Right cardiac atrium (tissue), 5 donors: ENCODE data around the gene IKZF2. TPM values are rescaled to one million over a fixed set of nuclear protein-coding genes. Genes with fewer than 3 reads are reported as not detected.

Experiments used
- ATAC-seq, 2 donors: fragments of 200-7000 bp; cut with Tn5 transposase; one replicate each; pipeline versions ENCODE4 v1.8.0 to v1.9.1; 2020; ENCODE audit warnings: moderate library complexity in 2 of 2, mild to moderate bottlenecking in 1 of 2
- DNase-seq, 3 donors: peaks; one replicate each; pipeline ENCODE4 v3.0.0-alpha.2; 2020
- H3K27ac ChIP-seq: one replicate; pipeline ENCODE4 v1.5.1; 2013; ENCODE audit warnings: mild to moderate bottlenecking, low read length, control low read depth, moderate library complexity
- H3K27me3 ChIP-seq: one replicate; pipeline ENCODE4 v1.6.1; 2013; ENCODE audit not compliant: control insufficient read depth, insufficient read depth
- H3K4me1 ChIP-seq: one replicate; pipeline ENCODE4 v1.6.1; 2013; ENCODE audit warnings: low read length; ENCODE audit not compliant: control insufficient read depth, insufficient read depth
- H3K4me3 ChIP-seq: one replicate; pipeline ENCODE4 v1.5.1; 2013; ENCODE audit warnings: low read length, control low read depth
- H3K9me3 ChIP-seq: one replicate; pipeline ENCODE4 v1.6.1; 2013; ENCODE audit warnings: low read length; ENCODE audit not compliant: control insufficient read depth
- WGBS: extraction: QIAGEN DNeasy Blood & Tissue Kit; methylation state at CpG from one replicate; pipeline ENCODE4 v1.1.7; 2013; 5-methylcytosine and 5-hydroxymethylcytosine counted together
- intact Hi-C, 4 donors: fragments of 100-400 bp; cut with DNase I; formaldehyde crosslinking; loops; one replicate each; pipeline versions ENCODE4 v1.11.0 to v1.14.0; 2022 to 2023
- polyA plus RNA-seq: library from polyadenylated mRNA; stranded (reverse); fragments of 200-250 nt; gene quantifications from one replicate; pipeline ENCODE4 v1.2.3, GENCODE V29; 2013
- total RNA-seq, 4 donors: library from RNA; stranded (reverse); fragmentation: NEBNext Ultra II Directional; extraction: Animal tissue kit (Norgen Biotek cat#: 25700); gene quantifications; one replicate each; pipeline ENCODE4 v1.2.1, GENCODE V29; 2021
- donor health status: healthy with polysubstance abuse.
- donor health status: DM: no; HTN: yes; CAD: no.
- donor health status: DM: no; HTN: no; CAD: no.
- donor health status: DM: no; HTN: yes; CAD: no; lungs with severe emphysema.
- donor health status: DM: yes; HTN: yes; CAD: no.

Gene IKZF2
- total and polyA plus RNA-seq, 5 donors, result 1.0 to 8.1 (median 6.1) TPM

- no peak for ATAC-seq
- 62% methylated on average over 2 of the region's 2 CpGs for WGBS
- no peak overlapping the region for H3K4me3 ChIP-seq
- H3K9me3 ChIP-seq, result no peaks in the 10 kb centered on the region
- intact Hi-C loops, result no loop called here
- no peak for DNase-seq
- H3K27me3 ChIP-seq, result no peaks in the 10 kb centered on the region
- H3K27ac ChIP-seq, result no peak overlapping the region
- H3K4me1 ChIP-seq, result no peaks in the 10 kb centered on the region
Observed at GRCh38 chr2:212995920-212996319, 155.5 kb downstream of the IKZF2 start.

GRCh38 chr2:212994976-212995375 is 156.4 kb downstream of the IKZF2 start:
- no peaks in the 10 kb centered on the region for H3K27me3 ChIP-seq
- H3K4me1 ChIP-seq, result no peaks in the 10 kb centered on the region
- no peak overlapping the region for H3K4me3 ChIP-seq
- no peak for DNase-seq
- H3K27ac ChIP-seq, result no peak overlapping the region
- intact Hi-C loops, result no loop called here
- no peak for ATAC-seq
- H3K9me3 ChIP-seq, result no peaks in the 10 kb centered on the region

GRCh38 chr2:212991120-212991519 is 160.3 kb downstream of the IKZF2 start:
- DNase-seq, result no peak
- intact Hi-C loops, result no loop called here
- H3K4me3 ChIP-seq, result no peak overlapping the region
- H3K9me3 ChIP-seq, result no peaks in the 10 kb centered on the region
- H3K27me3 ChIP-seq, result no peaks in the 10 kb centered on the region
- 93% methylated on average over 1 of the region's 1 CpG for WGBS
- no peak overlapping the region for H3K27ac ChIP-seq
- ATAC-seq, result no peak
- no peaks in the 10 kb centered on the region for H3K4me1 ChIP-seq

- no peaks in the 10 kb centered on the region for H3K9me3 ChIP-seq
- ATAC-seq (no peak), DNase-seq (no peak)
- no peaks in the 10 kb centered on the region for H3K27me3 ChIP-seq
- no peak overlapping the region for H3K27ac ChIP-seq
- intact Hi-C loops, result no loop called here
- no peak overlapping the region for H3K4me3 ChIP-seq
- H3K4me1 ChIP-seq, result no peaks in the 10 kb centered on the region
- 77% methylated on average over 1 of the region's 1 CpG for WGBS
Observed at GRCh38 chr2:212990697-212991096, 160.7 kb downstream of the IKZF2 start.

- H3K9me3 ChIP-seq, result no peaks in the 10 kb centered on the region
- ATAC-seq (no peak), DNase-seq (no peak)
- H3K27ac ChIP-seq, result no peak overlapping the region
- WGBS, result 70% methylated on average over 4 of the region's 4 CpGs
- no peak overlapping the region for H3K4me3 ChIP-seq
- intact Hi-C loops, result no loop called here
- H3K4me1 ChIP-seq, result no peaks in the 10 kb centered on the region
- no peaks in the 10 kb centered on the region for H3K27me3 ChIP-seq
Observed at GRCh38 chr2:212987492-212987891, 163.9 kb downstream of the IKZF2 start.

GRCh38 chr2:212984129-212984528 is 167.3 kb downstream of the IKZF2 start:
- no peaks in the 10 kb centered on the region for H3K27me3 ChIP-seq
- no peak for DNase-seq
- H3K27ac ChIP-seq, result no peak overlapping the region
- ATAC-seq, result no peak
- H3K9me3 ChIP-seq, result no peaks in the 10 kb centered on the region
- WGBS, result 81% methylated on average over 6 of the region's 6 CpGs
- peaks cover 3% of the 10 kb centered on the region for H3K4me1 ChIP-seq
- no peak overlapping the region for H3K4me3 ChIP-seq
- intact Hi-C loops, result no loop called here

GRCh38 chr2:212979799-212980198 is 171.6 kb downstream of the IKZF2 start:
- Histone ChIP-seq H3K9me3 (no peaks in the 10 kb centered on the region), H3K4me1 (peaks cover 3% of the 10 kb centered on the region), H3K27me3 (no peaks in the 10 kb centered on the region), H3K27ac (no peak overlapping the region), H3K4me3 (no peak overlapping the region)
- ATAC-seq (no peak), DNase-seq (no peak)
- intact Hi-C loops, result no loop called here
- WGBS, result 30% methylated on average over 1 of the region's 1 CpG

- Histone ChIP-seq H3K4me3 (no peak overlapping the region), H3K4me1 (peaks cover 3% of the 10 kb centered on the region), H3K27me3 (no peaks in the 10 kb centered on the region), H3K27ac (no peak overlapping the region), H3K9me3 (no peaks in the 10 kb centered on the region)
- intact Hi-C loops, result no loop called here
- WGBS, result 36% methylated on average over 2 of the region's 2 CpGs
- ATAC-seq (no peak), DNase-seq (no peak)
Observed at GRCh38 chr2:212979046-212979612, 172.3 kb downstream of the IKZF2 start.

- DNase-seq, result no peak
- no peak overlapping the region for H3K27ac ChIP-seq
- peaks cover 3% of the 10 kb centered on the region for H3K4me1 ChIP-seq
- ATAC-seq, result no peak
- 75% methylated on average over 2 of the region's 2 CpGs for WGBS
- H3K27me3 ChIP-seq, result no peaks in the 10 kb centered on the region
- intact Hi-C loops, result no loop called here
- H3K4me3 ChIP-seq, result no peak overlapping the region
- H3K9me3 ChIP-seq, result no peaks in the 10 kb centered on the region
Observed at GRCh38 chr2:212977152-212977551, 174.3 kb downstream of the IKZF2 start.

GRCh38 chr2:212975333-212975732 is 176.1 kb downstream of the IKZF2 start:
- Histone ChIP-seq H3K4me3 (no peak overlapping the region), H3K9me3 (no peaks in the 10 kb centered on the region), H3K27ac (no peak overlapping the region), H3K27me3 (no peaks in the 10 kb centered on the region), H3K4me1 (peaks cover 3% of the 10 kb centered on the region)
- no peak for DNase-seq
- ATAC-seq, result peak; percentile 79 to 85
- 16% methylated on average over 1 of the region's 1 CpG for WGBS
- intact Hi-C loops, result no loop called here

GRCh38 chr2:212974692-212975091 is 176.7 kb downstream of the IKZF2 start:
- DNase-seq (no peak), ATAC-seq (peak; percentile 47 to 73)
- no peak overlapping the region for H3K27ac ChIP-seq
- no peak overlapping the region for H3K4me3 ChIP-seq
- no peaks in the 10 kb centered on the region for H3K27me3 ChIP-seq
- intact Hi-C loops, result no loop called here
- H3K4me1 ChIP-seq, result no peaks in the 10 kb centered on the region
- 41% methylated on average over 2 of the region's 2 CpGs for WGBS
- H3K9me3 ChIP-seq, result no peaks in the 10 kb centered on the region

GRCh38 chr2:212973347-212973746 is 178.1 kb downstream of the IKZF2 start:
- intact Hi-C loops, result no loop called here
- H3K27ac ChIP-seq, result no peak overlapping the region
- H3K27me3 ChIP-seq, result no peaks in the 10 kb centered on the region
- DNase-seq (no peak), ATAC-seq (peak; percentile 26 to 54)
- no peaks in the 10 kb centered on the region for H3K9me3 ChIP-seq
- H3K4me1 ChIP-seq, result no peaks in the 10 kb centered on the region
- no peak overlapping the region for H3K4me3 ChIP-seq
- WGBS, result 59% methylated on average over 3 of the region's 3 CpGs
